Measurements from ENCODE around the gene ADGRL3. TPM values are rescaled to one million over a fixed set of nuclear protein-coding genes. Genes with fewer than 3 reads are reported as not detected.

Gene ADGRL3
- total RNA-seq, 1 donor from 2014 or later, result 31.3 TPM

GRCh38 chr4:61203436-61203790, 3.3 kb downstream of the ADGRL3 start:
- Histone ChIP-seq H4K20me1 (ENCODE audit: insufficient read depth, low read length) (no peaks in the 10 kb centered on the region), H3K4me3 (ENCODE audit: insufficient read depth, low read depth, low read length) (peak overlapping the region; percentile 83), H3K27me3 (ENCODE audit: insufficient read depth, low read length) (peaks cover 6% of the 10 kb centered on the region), H2AFZ (ENCODE audit: low read depth, low read length) (peak overlapping the region; percentile 89), H3K27ac (ENCODE audit: low read depth, low read length) (no peak overlapping the region), H3K79me2 (ENCODE audit: insufficient read depth, low read length) (peaks cover 6% of the 10 kb centered on the region), H3K36me3 (ENCODE audit: insufficient read depth, low read length) (no peaks in the 10 kb centered on the region), H3K9me3 (ENCODE audit: insufficient read depth, low read depth, low read length) (no peaks in the 10 kb centered on the region), H3K4me1 (ENCODE audit: insufficient read depth, low read length) (peaks cover 15% of the 10 kb centered on the region), H3K4me2 (ENCODE audit: low read length) (peak overlapping the region; percentile 100), H3K9ac (ENCODE audit: low read length) (peak overlapping the region; percentile 84)
- Mint-ChIP-seq H3K27ac (ENCODE audit: unreplicated experiment) (peak overlapping the region; percentile 94), H3K36me3 (ENCODE audit: low read depth, unreplicated experiment) (no peaks in the 10 kb centered on the region), H3K4me1 (ENCODE audit: low read depth, unreplicated experiment) (peaks cover 22% of the 10 kb centered on the region), H3K9me3 (ENCODE audit: unreplicated experiment) (no peaks in the 10 kb centered on the region), H3K27me3 (ENCODE audit: low read depth, unreplicated experiment) (no peaks in the 10 kb centered on the region), H3K4me3 (ENCODE audit: unreplicated experiment) (peak overlapping the region; percentile 99)
- TF ChIP-seq CTCF (IDR thresholded peaks at IDR 0.05; ENCODE audit: insufficient read depth, low read depth, low read length), result no peak
- TF ChIP-seq EZH2 (IDR thresholded peaks at IDR 0.05; ENCODE audit: insufficient read depth, low read length), result no peak
- DNase-seq (ENCODE audit: low read depth) (no peak), FAIRE-seq (no peak)

GRCh38 chr4:61204353-61205060, 4.4 kb downstream of the ADGRL3 start:
- Histone ChIP-seq H3K36me3 (ENCODE audit: insufficient read depth, low read length) (no peaks in the 10 kb centered on the region), H4K20me1 (ENCODE audit: insufficient read depth, low read length) (no peaks in the 10 kb centered on the region), H3K27ac (ENCODE audit: low read depth, low read length) (peak overlapping the region; percentile 33), H3K4me1 (ENCODE audit: insufficient read depth, low read length) (peaks cover 15% of the 10 kb centered on the region), H3K4me3 (ENCODE audit: insufficient read depth, low read depth, low read length) (no peak overlapping the region), H3K9ac (ENCODE audit: low read length) (no peak overlapping the region), H3K4me2 (ENCODE audit: low read length) (peak overlapping the region; percentile 44), H3K27me3 (ENCODE audit: insufficient read depth, low read length) (peaks cover 6% of the 10 kb centered on the region), H3K9me3 (ENCODE audit: insufficient read depth, low read depth, low read length) (no peaks in the 10 kb centered on the region), H2AFZ (ENCODE audit: low read depth, low read length) (no peak overlapping the region), H3K79me2 (ENCODE audit: insufficient read depth, low read length) (peaks cover 6% of the 10 kb centered on the region)
- no peaks in the 10 kb centered on the region for H3K9me3 Mint-ChIP-seq (ENCODE audit: unreplicated experiment)
- H3K27me3 Mint-ChIP-seq (ENCODE audit: low read depth, unreplicated experiment), result no peaks in the 10 kb centered on the region
- peak overlapping the region; percentile 99 for H3K4me3 Mint-ChIP-seq (ENCODE audit: unreplicated experiment)
- DNase-seq (ENCODE audit: low read depth) (peak; percentile 70), FAIRE-seq (no peak)
- peak overlapping the region; percentile 94 for H3K27ac Mint-ChIP-seq (ENCODE audit: unreplicated experiment)
- H3K36me3 Mint-ChIP-seq (ENCODE audit: low read depth, unreplicated experiment), result no peaks in the 10 kb centered on the region
- TF ChIP-seq EZH2 (IDR thresholded peaks at IDR 0.05; ENCODE audit: insufficient read depth, low read length) (no peak), CTCF (IDR thresholded peaks at IDR 0.05; ENCODE audit: insufficient read depth, low read depth, low read length) (no peak)
- H3K4me1 Mint-ChIP-seq (ENCODE audit: low read depth, unreplicated experiment), result peaks cover 23% of the 10 kb centered on the region

- H3K27me3 Mint-ChIP-seq (ENCODE audit: low read depth, unreplicated experiment), result no peaks in the 10 kb centered on the region
- Histone ChIP-seq H3K9me3 (ENCODE audit: insufficient read depth, low read depth, low read length) (no peaks in the 10 kb centered on the region), H3K4me2 (ENCODE audit: low read length) (no peak overlapping the region)
Measured at GRCh38 chr4:61205066-61205465, 4.9 kb downstream of the ADGRL3 start.

More at GRCh38 chr4:61205066-61205465, 4.9 kb downstream of the ADGRL3 start:
- Histone ChIP-seq H3K79me2 (ENCODE audit: insufficient read depth, low read length) (peaks cover 6% of the 10 kb centered on the region), H4K20me1 (ENCODE audit: insufficient read depth, low read length) (no peaks in the 10 kb centered on the region), H3K4me3 (ENCODE audit: insufficient read depth, low read depth, low read length) (no peak overlapping the region), H3K4me1 (ENCODE audit: insufficient read depth, low read length) (peaks cover 15% of the 10 kb centered on the region), H3K27ac (ENCODE audit: low read depth, low read length) (no peak overlapping the region), H2AFZ (ENCODE audit: low read depth, low read length) (no peak overlapping the region), H3K9ac (ENCODE audit: low read length) (no peak overlapping the region), H3K27me3 (ENCODE audit: insufficient read depth, low read length) (peaks cover 6% of the 10 kb centered on the region), H3K36me3 (ENCODE audit: insufficient read depth, low read length) (no peaks in the 10 kb centered on the region)
- Mint-ChIP-seq H3K4me3 (ENCODE audit: unreplicated experiment) (no peak overlapping the region), H3K4me1 (ENCODE audit: low read depth, unreplicated experiment) (peaks cover 26% of the 10 kb centered on the region), H3K9me3 (ENCODE audit: unreplicated experiment) (no peaks in the 10 kb centered on the region), H3K27ac (ENCODE audit: unreplicated experiment) (peak overlapping the region; percentile 94), H3K36me3 (ENCODE audit: low read depth, unreplicated experiment) (no peaks in the 10 kb centered on the region)
- FAIRE-seq, result no peak
- DNase-seq (ENCODE audit: low read depth), result no peak
- no peak for TF ChIP-seq EZH2 (IDR thresholded peaks at IDR 0.05; ENCODE audit: insufficient read depth, low read length)
- TF ChIP-seq CTCF (IDR thresholded peaks at IDR 0.05; ENCODE audit: insufficient read depth, low read depth, low read length), result no peak
